Pancreas (tissue), 10 donors: Measurements from ENCODE around the gene LDLRAD4. TPM values are rescaled to one million over a fixed set of nuclear protein-coding genes. Genes with fewer than 3 reads are reported as not detected.

Source experiments
- ATAC-seq, 4 donors: fragments of 200-7000 bp; cut with Tn5 transposase; one replicate each; pipeline versions ENCODE4 v1.8.0 to v1.9.1; 2020; ENCODE audit warnings: mild to moderate bottlenecking in 4 of 4, moderate library complexity in 4 of 4
- DNase-seq, 6 donors: peaks; one replicate each; pipeline ENCODE4 v3.0.0-alpha.2; 2020
- FAIRE-seq: peaks from 2 replicates; lab custom pipeline; 2012; peaks lifted over from hg19 to GRCh38; lab: Jason Lieb, UNC
- H3K27ac ChIP-seq, 4 donors: fragments of 200-600 bp; sonication (generic); 1 replicate in 3 of 4; 2 replicates in 1 of 4; pipeline versions ENCODE4 v1.5.0 to v1.8.0; 2020
- H3K27me3 ChIP-seq, 4 donors: fragments of 200-600 bp; one replicate each; pipeline ENCODE4 v1.8.0; 2021
- H3K36me3 ChIP-seq, 3 donors: fragments of 200-600 bp; sonication (generic) in 1 of 3; one replicate each; pipeline versions ENCODE4 v1.5.0 to v1.8.0; 2020 to 2021
- H3K4me1 ChIP-seq, 3 donors: fragments of 200-600 bp; one replicate each; pipeline ENCODE4 v1.8.0; 2021
- H3K4me3 ChIP-seq, 4 donors: fragments of 200-600 bp; sonication (generic) in 2 of 4; one replicate each; pipeline versions ENCODE4 v1.5.0 to v1.8.0; 2020 to 2021
- H3K9me3 ChIP-seq, 4 donors: fragments of 200-600 bp; one replicate each; pipeline ENCODE4 v1.8.0; 2021
- CTCF ChIP-seq, 4 donors: fragments of 200-600 bp; sonication (generic) in 3 of 4; IDR thresholded peaks; one replicate each; pipeline versions ENCODE4 v1.5.0 to v1.8.0; 2021; ENCODE audit warnings: antibody characterized with exemption in 4 of 4
- WGBS, 2 donors: extraction: QIAGEN DNeasy Blood & Tissue Kit; methylation state at CpG; one replicate each; pipeline ENCODE4 v1.1.7; 2013; 5-methylcytosine and 5-hydroxymethylcytosine counted together
- intact Hi-C, 3 donors: fragments of 100-400 bp; cut with DNase I; formaldehyde crosslinking; loops; one replicate each; pipeline versions ENCODE4 v1.11.1 to v1.14.2; 2022
- polyA plus RNA-seq, 2 donors: library from polyadenylated mRNA; stranded (reverse); fragments of 200-250 nt; gene quantifications; one replicate each; pipeline ENCODE4 v1.2.3, GENCODE V29; 2013
- total RNA-seq, 6 donors: library from RNA; stranded (reverse); fragmentation: NEBNext Ultra II Directional in 4 of 6; extraction: Animal tissue kit (Norgen Biotek cat#: 25700) in 4 of 6; gene quantifications; one replicate each; pipeline versions ENCODE4 v1.2.1 to v1.2.4, GENCODE V29; 2021 to 2023
- donor health status: healthy with polysubstance abuse.
- donor health status: DM: no; HTN: no; CAD: no; lungs with moderate emphysema.
- donor health status: DM: no; HTN: no; CAD: no.
- donor health status: control.
- donor health status: control.
- donor health status: Bipolar disorder and iron deficiency.
- donor health status: DM: yes; HTN: yes; CAD: no.
- donor health status: DM: no; HTN: no; CAD: no.
- donor health status: DM: no; HTN: no; CAD: no.
- donor health status: DM: yes; HTN: yes; CAD: no.

The LDLRAD4 gene
- total and polyA plus RNA-seq, 8 donors: 2.5 to 21.8 (median 5.7) TPM

- Histone ChIP-seq H3K4me3 (peak overlapping the region; percentile 59 to 75 (median 65)), H3K36me3 (no peaks in the 10 kb centered on the region), H3K4me1 (peaks cover 0 to 22% (median 17%) of the 10 kb centered on the region in 3 donors), H3K9me3 (no peaks in the 10 kb centered on the region), H3K27me3 (no peaks in the 10 kb centered on the region), H3K27ac (peak overlapping the region in 2 of 4 donors; percentile 72 to 80)
- no peak for ATAC-seq
- intact Hi-C loops: loop anchor here in 1 of 3 donors (5.0 to 10.0 kb wide), 2 partner anchors 308 to 416 kb away; no protein-coding TSS in a partner anchor
- no peak for TF ChIP-seq CTCF (IDR thresholded peaks at IDR 0.05)
- DNase-seq: peak in 1 of 6 donors; percentile 30
- FAIRE-seq: no peak
- WGBS, 2 donors: 12 to 17% methylated on average over 15 of the region's 15 CpGs
Observed at GRCh38 chr18:13218997-13219396, 437 bp downstream of the LDLRAD4 start.

GRCh38 chr18:13219593-13220159 lies 1.1 kb downstream of the LDLRAD4 start:
- ATAC-seq (no peak), FAIRE-seq (no peak), DNase-seq (no peak)
- Histone ChIP-seq H3K9me3 (no peaks in the 10 kb centered on the region), H3K36me3 (no peaks in the 10 kb centered on the region), H3K27ac (no peak overlapping the region), H3K4me1 (peaks cover 0 to 22% (median 17%) of the 10 kb centered on the region in 3 donors), H3K27me3 (no peaks in the 10 kb centered on the region), H3K4me3 (peak overlapping the region in 1 of 4 donors; percentile 75)
- intact Hi-C loops: loop anchor here in 1 of 3 donors (5.0 to 10.0 kb wide), 2 partner anchors 308 to 415 kb away; no protein-coding TSS in a partner anchor
- no peak for TF ChIP-seq CTCF (IDR thresholded peaks at IDR 0.05)
- 41 to 44% methylated on average over 4 of the region's 4 CpGs for WGBS, 2 donors

DNA sequence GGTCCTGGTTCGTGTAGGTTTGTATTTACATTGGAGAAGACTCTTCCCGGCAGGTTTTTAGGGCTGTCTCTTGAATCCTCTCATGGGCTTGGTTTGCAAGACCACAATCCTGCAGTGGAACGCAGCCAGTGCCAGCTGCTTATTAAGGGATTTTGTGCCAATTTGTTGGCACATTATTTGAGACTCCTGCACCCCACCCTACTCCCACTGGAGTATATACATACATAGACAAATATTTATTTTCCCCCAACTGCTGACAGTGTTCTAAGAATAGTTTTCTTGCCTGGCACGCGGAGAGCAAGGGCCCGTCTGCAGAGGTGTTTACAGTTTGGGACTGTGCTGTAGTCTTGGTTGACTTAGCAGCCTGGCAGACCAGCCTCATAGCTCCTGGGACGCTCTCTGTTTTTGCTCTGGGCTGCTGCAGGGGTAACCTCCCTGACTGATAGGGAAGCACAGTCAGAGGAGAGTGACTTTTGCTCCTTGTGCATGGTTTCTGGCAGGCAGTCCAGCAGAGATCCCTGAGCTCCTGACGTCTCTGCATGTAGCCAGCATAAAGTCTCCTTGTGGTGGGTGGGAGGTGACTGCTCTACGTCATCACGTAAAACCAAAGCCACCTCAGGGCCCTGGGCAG lies 1.9 kb downstream of the LDLRAD4 start:
- Histone ChIP-seq H3K4me1 (peaks cover 0 to 22% (median 17%) of the 10 kb centered on the region in 3 donors), H3K27me3 (no peaks in the 10 kb centered on the region), H3K36me3 (no peaks in the 10 kb centered on the region), H3K4me3 (peak overlapping the region in 1 of 4 donors; percentile 75), H3K9me3 (no peaks in the 10 kb centered on the region), H3K27ac (no peak overlapping the region)
- no peak for TF ChIP-seq CTCF (IDR thresholded peaks at IDR 0.05)
- ATAC-seq (no peak), DNase-seq (no peak), FAIRE-seq (no peak)
- WGBS, 2 donors: 37 to 41% methylated on average over 10 of the region's 10 CpGs
- intact Hi-C loops: no loop called here

DNA sequence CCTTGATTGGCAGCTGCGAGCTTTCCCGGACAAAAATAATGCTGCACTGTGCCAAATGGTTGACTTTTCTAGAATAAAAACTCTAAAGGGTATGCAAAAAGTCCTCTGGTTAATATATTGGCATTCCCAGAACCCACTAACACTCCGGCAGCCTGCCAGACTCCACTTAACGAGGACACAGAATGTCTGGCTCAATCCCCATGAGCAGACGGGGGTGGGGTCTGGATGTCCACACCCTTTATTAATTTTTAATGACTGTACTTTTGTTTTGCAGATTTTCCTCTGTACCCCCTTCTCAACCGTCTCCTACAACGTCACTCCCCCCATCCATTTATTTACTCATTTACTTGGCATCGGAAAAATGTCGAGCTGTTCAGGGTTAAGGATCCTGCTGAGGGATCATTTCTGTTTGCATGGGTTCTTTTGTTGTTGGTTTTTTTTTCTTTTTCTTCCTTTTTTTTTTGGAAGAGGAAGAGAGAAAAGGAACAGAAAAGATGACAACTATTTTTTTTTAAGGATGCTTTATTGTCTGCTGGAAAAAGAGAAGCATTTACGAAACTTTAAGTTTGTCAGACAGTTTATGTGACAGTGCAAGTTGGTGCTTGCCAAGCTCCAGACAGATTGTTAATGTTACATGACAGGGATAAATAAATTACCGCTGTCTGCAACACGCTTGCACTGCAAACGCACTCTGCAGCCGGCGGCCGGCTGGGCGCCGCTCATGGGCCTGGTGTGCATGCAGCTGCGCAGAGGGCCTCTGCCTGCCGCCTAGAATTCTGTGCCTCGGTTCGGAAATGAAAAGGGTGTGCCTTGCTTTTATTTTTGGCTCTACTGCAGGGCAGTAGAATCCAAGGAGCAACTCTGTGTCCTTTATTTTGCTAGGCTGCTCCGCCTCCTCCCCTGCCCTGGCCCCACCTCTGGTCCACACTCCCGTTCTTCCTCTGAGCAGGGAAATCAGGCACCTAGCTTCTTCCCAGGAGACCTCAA lies 3.6 kb downstream of the LDLRAD4 start:
- peak in 3 of 4 donors; percentile 42 to 65 (median 51) for ATAC-seq
- Histone ChIP-seq H3K4me3 (no peak overlapping the region), H3K36me3 (no peaks in the 10 kb centered on the region), H3K27ac (peak overlapping the region in 3 of 4 donors; percentile 19 to 62 (median 60)), H3K27me3 (no peaks in the 10 kb centered on the region), H3K9me3 (peaks cover 0 to 3% (median 0%) of the 10 kb centered on the region in 4 donors), H3K4me1 (peaks cover 0 to 22% (median 17%) of the 10 kb centered on the region in 3 donors)
- TF ChIP-seq CTCF (IDR thresholded peaks at IDR 0.05): no peak
- FAIRE-seq: peak; percentile 53
- peak in 2 of 6 donors; percentile 26 to 51 for DNase-seq
- intact Hi-C loops: no loop called here
- WGBS, 2 donors: 27 to 34% methylated on average over 24 of the region's 24 CpGs
